ENCODE data around the gene PRKCB. TPM values are rescaled to one million over a fixed set of nuclear protein-coding genes. Genes with fewer than 3 reads are reported as not detected.

PRKCB gene
- total RNA-seq, 1 donor from 2014 or later: 24.1 TPM

DNA sequence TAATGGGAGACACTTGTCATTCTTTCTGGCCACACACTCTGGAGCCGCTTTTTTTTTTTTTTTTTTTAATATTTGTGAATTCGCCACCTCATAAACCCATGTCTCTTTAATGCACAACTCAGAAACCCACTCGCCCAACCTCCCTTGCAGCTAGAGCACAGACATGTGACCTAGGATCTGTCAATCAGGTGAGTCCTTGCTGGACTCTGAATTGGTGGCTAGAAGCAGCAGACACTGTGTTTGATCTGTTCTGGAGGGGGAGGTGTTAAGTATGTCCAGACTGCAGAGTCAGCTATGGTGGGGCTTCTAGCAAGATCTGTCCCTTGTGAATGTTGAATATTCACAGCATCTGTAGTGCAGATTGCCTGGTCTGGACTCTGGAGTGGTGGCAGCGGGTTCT, 112.1 kb downstream of the PRKCB start:
- TF ChIP-seq, protein P1, sequence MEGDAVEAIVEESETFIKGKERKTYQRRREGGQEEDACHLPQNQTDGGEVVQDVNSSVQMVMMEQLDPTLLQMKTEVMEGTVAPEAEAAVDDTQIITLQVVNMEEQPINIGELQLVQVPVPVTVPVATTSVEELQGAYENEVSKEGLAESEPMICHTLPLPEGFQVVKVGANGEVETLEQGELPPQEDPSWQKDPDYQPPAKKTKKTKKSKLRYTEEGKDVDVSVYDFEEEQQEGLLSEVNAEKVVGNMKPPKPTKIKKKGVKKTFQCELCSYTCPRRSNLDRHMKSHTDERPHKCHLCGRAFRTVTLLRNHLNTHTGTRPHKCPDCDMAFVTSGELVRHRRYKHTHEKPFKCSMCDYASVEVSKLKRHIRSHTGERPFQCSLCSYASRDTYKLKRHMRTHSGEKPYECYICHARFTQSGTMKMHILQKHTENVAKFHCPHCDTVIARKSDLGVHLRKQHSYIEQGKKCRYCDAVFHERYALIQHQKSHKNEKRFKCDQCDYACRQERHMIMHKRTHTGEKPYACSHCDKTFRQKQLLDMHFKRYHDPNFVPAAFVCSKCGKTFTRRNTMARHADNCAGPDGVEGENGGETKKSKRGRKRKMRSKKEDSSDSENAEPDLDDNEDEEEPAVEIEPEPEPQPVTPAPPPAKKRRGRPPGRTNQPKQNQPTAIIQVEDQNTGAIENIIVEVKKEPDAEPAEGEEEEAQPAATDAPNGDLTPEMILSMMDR (IDR thresholded peaks at IDR 0.05): no peak
- ATAC-seq (no peak), DNase-seq (no peak)
- peaks cover 12% of the 10 kb centered on the region for H3K4me1 ChIP-seq
- intact Hi-C loops (cut with DNase I): no loop called here
- H3K27me3 ChIP-seq (ENCODE audit: low read depth): no peaks in the 10 kb centered on the region
- H3K9me3 ChIP-seq: no peaks in the 10 kb centered on the region
- no peak overlapping the region for H3K4me3 ChIP-seq
- H3K36me3 ChIP-seq: no peaks in the 10 kb centered on the region
- no peak overlapping the region for H3K27ac ChIP-seq

DNA sequence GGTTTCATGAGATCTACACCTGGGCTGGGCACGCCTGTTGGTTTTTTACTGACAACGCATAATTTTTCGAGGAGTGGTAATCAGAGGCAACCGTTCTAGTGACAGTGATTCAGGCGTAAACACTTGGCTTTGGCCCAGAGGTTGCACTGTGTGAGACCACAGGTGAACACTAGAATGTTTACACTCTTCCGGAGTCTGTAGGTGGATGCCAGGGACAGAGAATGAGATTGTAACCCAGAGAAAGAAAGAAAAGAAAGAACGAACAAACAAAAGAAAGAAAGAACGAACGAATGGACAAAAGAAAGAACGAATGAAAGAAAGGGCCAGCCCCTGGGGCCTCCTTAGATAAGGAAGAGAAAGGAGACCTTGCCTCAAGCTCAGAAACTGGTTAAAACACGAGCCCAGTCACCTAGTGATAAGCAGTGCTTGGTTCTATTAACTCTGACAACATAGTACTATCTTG, 113.2 kb downstream of the PRKCB start:
- Histone ChIP-seq H3K36me3 (no peaks in the 10 kb centered on the region), H3K4me3 (no peak overlapping the region), H3K27ac (no peak overlapping the region), H3K9me3 (no peaks in the 10 kb centered on the region), H3K27me3 (ENCODE audit: low read depth) (no peaks in the 10 kb centered on the region), H3K4me1 (peaks cover 14% of the 10 kb centered on the region)
- TF ChIP-seq, protein P1 (IDR thresholded peaks at IDR 0.05): no peak
- intact Hi-C loops (cut with DNase I): no loop called here
- DNase-seq (no peak), ATAC-seq (peak; percentile 14 to 39)

DNA sequence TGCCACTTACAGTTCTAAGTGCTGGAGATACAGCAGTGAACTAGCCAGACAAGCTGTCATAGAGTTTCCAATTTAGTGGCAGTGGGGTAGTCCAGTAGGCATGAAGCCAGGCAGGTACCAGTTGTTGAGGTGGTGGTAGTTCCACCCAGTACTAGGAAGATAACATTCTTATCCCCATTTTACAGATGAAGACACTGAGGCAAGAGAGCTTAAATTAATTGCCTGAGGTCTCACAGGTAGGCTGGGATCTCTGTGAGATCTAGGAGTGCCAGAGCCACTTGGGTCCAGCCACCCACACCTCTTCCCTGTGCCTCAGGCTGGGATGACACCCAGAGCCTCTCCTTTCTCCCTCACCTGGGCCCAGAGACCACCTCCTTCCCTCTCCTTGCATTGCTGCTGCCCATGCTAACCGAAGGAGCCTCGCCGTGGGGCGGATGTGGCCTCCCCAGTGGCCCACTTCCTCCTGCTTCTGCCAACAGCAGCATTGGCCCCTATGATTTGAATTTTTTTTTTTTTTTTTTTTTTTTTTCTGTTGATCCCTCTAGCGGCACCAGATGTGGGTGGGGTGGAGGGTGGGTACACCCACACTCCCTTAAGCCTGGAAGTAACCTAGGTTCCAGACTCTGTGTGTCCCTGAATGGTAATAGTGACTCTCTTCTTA, 114.0 kb downstream of the PRKCB start:
- intact Hi-C loops (cut with DNase I): no loop called here
- Histone ChIP-seq H3K27ac (peak overlapping the region; percentile 46), H3K27me3 (ENCODE audit: low read depth) (no peaks in the 10 kb centered on the region), H3K4me1 (peaks cover 14% of the 10 kb centered on the region), H3K36me3 (no peaks in the 10 kb centered on the region), H3K4me3 (no peak overlapping the region), H3K9me3 (no peaks in the 10 kb centered on the region)
- ATAC-seq (peak; percentile 45 to 52), DNase-seq (peak; percentile 65)
- TF ChIP-seq, protein P1 (IDR thresholded peaks at IDR 0.05): no peak

DNA sequence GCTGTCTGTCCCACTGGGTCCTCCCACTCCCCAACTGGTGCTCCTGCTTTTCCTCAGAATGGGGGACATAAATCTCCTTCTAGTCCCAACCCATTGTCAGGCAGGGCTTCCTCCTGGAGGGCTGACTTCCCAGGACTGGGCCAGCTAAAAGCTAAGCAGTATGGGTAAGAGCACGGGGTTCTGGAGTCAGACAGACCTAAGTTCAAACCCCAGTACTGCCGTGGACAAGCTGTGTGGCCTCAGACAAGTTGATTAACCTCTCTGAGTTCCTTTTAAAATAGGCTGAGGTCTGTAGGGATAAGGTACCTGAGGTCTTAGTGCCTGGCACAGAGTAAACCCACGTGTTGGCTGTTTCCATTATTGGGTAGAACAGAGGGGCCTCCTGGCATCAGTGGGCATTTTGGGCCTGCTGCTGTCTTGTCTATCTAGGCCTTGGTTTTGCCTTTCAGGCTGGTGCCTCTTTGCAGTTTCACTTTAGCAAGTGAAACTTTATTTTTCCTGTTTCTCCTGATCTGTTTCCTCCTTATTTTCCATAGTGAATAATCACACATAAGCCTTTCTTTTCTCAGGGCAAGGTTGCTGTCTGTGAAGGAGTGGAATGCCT, 114.6 kb downstream of the PRKCB start:
- no peaks in the 10 kb centered on the region for H3K27me3 ChIP-seq (ENCODE audit: low read depth)
- no peaks in the 10 kb centered on the region for H3K9me3 ChIP-seq
- H3K4me3 ChIP-seq: no peak overlapping the region
- DNase-seq (no peak), ATAC-seq (no peak)
- peaks cover 14% of the 10 kb centered on the region for H3K4me1 ChIP-seq
- TF ChIP-seq, protein P1 (IDR thresholded peaks at IDR 0.05): no peak
- peak overlapping the region; percentile 46 for H3K27ac ChIP-seq
- intact Hi-C loops (cut with DNase I): no loop called here
- no peaks in the 10 kb centered on the region for H3K36me3 ChIP-seq

DNA sequence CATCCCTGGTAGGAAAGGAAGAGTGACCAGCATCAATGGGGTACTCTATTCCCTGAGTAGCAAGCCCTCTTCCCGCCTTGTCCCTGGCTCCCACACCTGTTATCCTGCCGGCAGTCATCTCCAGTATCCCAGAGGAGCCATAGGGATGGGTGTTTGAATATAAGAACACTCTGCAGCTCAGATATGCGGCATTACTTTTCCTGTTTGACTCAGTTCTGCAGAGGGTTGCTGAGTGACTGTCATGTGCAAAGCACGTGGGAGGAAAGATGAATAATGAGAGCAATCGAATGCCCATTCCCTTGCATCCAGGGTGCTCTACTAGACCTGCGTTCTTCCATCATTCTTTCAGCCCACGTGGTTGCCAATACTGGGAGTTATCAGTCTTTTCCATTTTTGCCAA, 115.1 kb downstream of the PRKCB start:
- Histone ChIP-seq H3K9me3 (no peaks in the 10 kb centered on the region), H3K4me1 (peaks cover 14% of the 10 kb centered on the region), H3K27ac (peak overlapping the region; percentile 46), H3K36me3 (no peaks in the 10 kb centered on the region), H3K4me3 (no peak overlapping the region), H3K27me3 (ENCODE audit: low read depth) (no peaks in the 10 kb centered on the region)
- TF ChIP-seq, protein P1 (IDR thresholded peaks at IDR 0.05): no peak
- ATAC-seq (no peak), DNase-seq (no peak)
- intact Hi-C loops (cut with DNase I): no loop called here
